H9 (cell line): ENCODE measurements around the gene CFAP43. TPM values are rescaled to one million over a fixed set of nuclear protein-coding genes. Genes with fewer than 3 reads are reported as not detected.

Experiments
- DNase-seq: peaks from one replicate; pipeline ENCODE4 v3.0.0-alpha.2; 2017
- H2AFZ ChIP-seq: one replicate; pipeline ENCODE4 v1.6.1; 2013; ENCODE audit warnings: mild to moderate bottlenecking, low read length, control low read depth, moderate library complexity
- H2AK5ac ChIP-seq: 2 replicates; pipeline ENCODE4 v1.6.1; 2013; ENCODE audit warnings: low read length, control low read depth, mixed read lengths; ENCODE audit not compliant: insufficient read length
- H2BK120ac ChIP-seq: one replicate; pipeline ENCODE4 v1.6.1; 2013; ENCODE audit warnings: low read depth, mild to moderate bottlenecking, low read length, control low read depth, inconsistent platforms; ENCODE audit not compliant: poor library complexity, severe bottlenecking
- H2BK12ac ChIP-seq: 2 replicates; pipeline ENCODE4 v1.6.1; 2013; ENCODE audit warnings: low read length, control low read depth, mixed read lengths, low read depth; ENCODE audit not compliant: insufficient read length
- H2BK15ac ChIP-seq: 2 replicates; pipeline ENCODE4 v1.6.1; 2013; ENCODE audit warnings: low read depth, low read length, control low read depth
- H2BK20ac ChIP-seq: one replicate; pipeline ENCODE4 v1.6.1; 2013; ENCODE audit warnings: low read depth, mild to moderate bottlenecking, low read length, control low read depth, inconsistent platforms; ENCODE audit not compliant: poor library complexity, severe bottlenecking
- H2BK5ac ChIP-seq: 2 replicates; pipeline ENCODE4 v1.6.1; 2013; ENCODE audit warnings: low read length, control low read depth, mixed read lengths; ENCODE audit not compliant: insufficient read length
- H3K14ac ChIP-seq: 2 replicates; pipeline ENCODE4 v1.6.1; 2013; ENCODE audit warnings: low read length, control low read depth; ENCODE audit not compliant: insufficient read depth
- H3K18ac ChIP-seq: 2 replicates; pipeline ENCODE4 v1.6.1; 2013; ENCODE audit warnings: low read depth, mild to moderate bottlenecking, mixed read lengths, low read length, control low read depth; ENCODE audit not compliant: insufficient read length
- H3K23ac ChIP-seq: 2 replicates; pipeline ENCODE4 v1.6.1; 2013; ENCODE audit warnings: low read length, control low read depth, mixed read lengths, low read depth; ENCODE audit not compliant: insufficient read length
- H3K23me2 ChIP-seq: 2 replicates; pipeline ENCODE4 v1.6.1; 2013; ENCODE audit warnings: low read depth, mild to moderate bottlenecking, mixed read lengths, low read length, control low read depth; ENCODE audit not compliant: insufficient read length, poor library complexity, severe bottlenecking
- H3K27ac ChIP-seq: 2 replicates; pipeline ENCODE4 v1.5.1; 2013; ENCODE audit warnings: low read length, control low read depth, mixed read lengths, low read depth; ENCODE audit not compliant: insufficient read length
- H3K27me3 ChIP-seq: 2 replicates; pipeline ENCODE4 v1.6.1; 2013; ENCODE audit warnings: low read length, control low read depth, inconsistent platforms; ENCODE audit not compliant: insufficient read depth
- H3K4ac ChIP-seq: 2 replicates; pipeline ENCODE4 v1.6.1; 2013; ENCODE audit warnings: low read depth, mild to moderate bottlenecking, control low read depth, inconsistent platforms, low read length, moderate library complexity
- H3K4me1 ChIP-seq: 2 replicates; pipeline ENCODE4 v1.6.1; 2013; ENCODE audit warnings: low read length, control low read depth, inconsistent platforms; ENCODE audit not compliant: insufficient read depth
- H3K4me2 ChIP-seq: 2 replicates; pipeline ENCODE4 v1.6.1; 2013; ENCODE audit warnings: low read length, control low read depth, mixed read lengths; ENCODE audit not compliant: insufficient read length, insufficient read depth
- H3K56ac ChIP-seq: 2 replicates; pipeline ENCODE4 v1.6.1; 2013; ENCODE audit warnings: low read depth, mild to moderate bottlenecking, mixed read lengths, low read length, control low read depth; ENCODE audit not compliant: insufficient read length
- H3K79me1 ChIP-seq: 2 replicates; pipeline ENCODE4 v1.6.1; 2013; ENCODE audit warnings: low read depth, mild to moderate bottlenecking, moderate library complexity, low read length, control low read depth, inconsistent platforms; ENCODE audit not compliant: insufficient read depth, poor library complexity, severe bottlenecking
- H3K79me2 ChIP-seq: 2 replicates; pipeline ENCODE4 v1.6.1; 2013; ENCODE audit warnings: low read length, control low read depth, inconsistent platforms; ENCODE audit not compliant: insufficient read depth
- H3K9ac ChIP-seq: 2 replicates; pipeline ENCODE4 v1.6.1; 2013; ENCODE audit warnings: low read length, control low read depth, mixed read lengths; ENCODE audit not compliant: insufficient read length; ENCODE audit errors: extremely low read depth
- H3K9me3 ChIP-seq: one replicate; pipeline ENCODE4 v1.6.1; 2013; ENCODE audit warnings: low read depth, low read length, inconsistent platforms; ENCODE audit not compliant: control insufficient read depth
- H3T11ph ChIP-seq: one replicate; pipeline ENCODE4 v1.6.1; 2013; ENCODE audit warnings: mild to moderate bottlenecking, low read length, control low read depth, inconsistent platforms
- H4K20me1 ChIP-seq: one replicate; pipeline ENCODE4 v1.6.1; 2013; ENCODE audit not compliant: control insufficient read depth, insufficient read length, insufficient read depth
- H4K5ac ChIP-seq: 2 replicates; pipeline ENCODE4 v1.6.1; 2013; ENCODE audit warnings: low read depth, mild to moderate bottlenecking, mixed read lengths, low read length, control low read depth; ENCODE audit not compliant: insufficient read length
- H4K8ac ChIP-seq: replicated peaks from 2 replicates; pipeline ENCODE4 v1.6.1; 2013; ENCODE audit warnings: low read length, control low read depth, mixed read lengths, low read depth; ENCODE audit not compliant: insufficient read length
- H4K91ac ChIP-seq: 2 replicates; pipeline ENCODE4 v1.6.1; 2013; ENCODE audit warnings: low read depth, mild to moderate bottlenecking, moderate library complexity, mixed read lengths, low read length, control low read depth; ENCODE audit not compliant: insufficient read length
- H3K27ac Mint-ChIP-seq, 3 experiments: 2 replicates in 2 of 3; 3 replicates in 1 of 3; pipeline ENCODE4 v1.8.0; 2020 to 2021; ENCODE audit warnings: mixed read lengths in 3 of 3, mild to moderate bottlenecking in 1 of 3, moderate library complexity in 1 of 3
- H3K27me3 Mint-ChIP-seq: 2 replicates; pipeline ENCODE4 v1.8.0; 2021; ENCODE audit warnings: low read depth, mild to moderate bottlenecking, moderate library complexity, mixed read lengths
- H3K36me3 Mint-ChIP-seq, 3 experiments: 2 replicates in 2 of 3; 3 replicates in 1 of 3; pipeline ENCODE4 v1.8.0; 2020 to 2021; ENCODE audit warnings: low read depth in 3 of 3, mixed read lengths in 3 of 3; ENCODE audit not compliant: insufficient read depth in 1 of 3
- H3K4me1 Mint-ChIP-seq, 2 experiments: 2 replicates each; pipeline ENCODE4 v1.8.0; 2020; ENCODE audit warnings: mixed read lengths in 2 of 2
- H3K4me3 Mint-ChIP-seq, 2 experiments: 2 replicates in 1 of 2; 3 replicates in 1 of 2; pipeline ENCODE4 v1.8.0; 2020 to 2021; ENCODE audit warnings: mild to moderate bottlenecking in 2 of 2, mixed read lengths in 2 of 2, moderate library complexity in 1 of 2
- H3K9me3 Mint-ChIP-seq, 2 experiments: 2 replicates in 1 of 2; 3 replicates in 1 of 2; pipeline ENCODE4 v1.8.0; 2020; ENCODE audit warnings: mild to moderate bottlenecking in 2 of 2, mixed read lengths in 2 of 2, moderate library complexity in 1 of 2
- CTCF ChIP-seq: fragments of 200-600 bp; sonication (generic); conservative IDR thresholded peaks from 3 replicates; pipeline ENCODE4 v1.8.0; 2021; ENCODE audit warnings: antibody characterized with exemption, mild to moderate bottlenecking
- total RNA-seq: library from RNA; stranded (reverse); gene quantifications from 2 replicates; pipeline ENCODE4 v1.2.1, GENCODE V29; 2021

The CFAP43 gene
- total RNA-seq, 1 experiment from 2014 or later: 0.26 TPM

- Histone ChIP-seq H3K9me3 (no peaks in the 10 kb centered on the region), H3K79me1 (no peaks in the 10 kb centered on the region), H2BK120ac (no peak overlapping the region), H2AFZ (no peak overlapping the region), H3K23ac (no peak overlapping the region), H4K91ac (no peak overlapping the region), H2BK12ac (no peak overlapping the region), H3K4me2 (no peak overlapping the region), H4K8ac (no peak overlapping the region), H2BK20ac (no peak overlapping the region), H4K20me1 (no peaks in the 10 kb centered on the region), H3K56ac (no peak overlapping the region), H2BK5ac (no peak overlapping the region), H3K79me2 (no peaks in the 10 kb centered on the region), H3T11ph (no peak overlapping the region), H2AK5ac (no peak overlapping the region), H3K23me2 (no peaks in the 10 kb centered on the region), H3K14ac (no peak overlapping the region), H3K4me1 (no peaks in the 10 kb centered on the region), H3K27me3 (no peaks in the 10 kb centered on the region), H2BK15ac (no peak overlapping the region), H4K5ac (no peak overlapping the region), H3K4ac (no peak overlapping the region), H3K18ac (no peak overlapping the region), H3K27ac (no peak overlapping the region), H3K9ac (no peak overlapping the region)
- no peak for TF ChIP-seq CTCF
- Mint-ChIP-seq H3K27me3 (peaks cover 3% of the 10 kb centered on the region; the same call in 1 of the 2 replicates), H3K27ac (no peak overlapping the region), H3K9me3 (peaks cover 11% of the 10 kb centered on the region in 2 experiments), H3K4me3 (no peak overlapping the region), H3K36me3 (peaks cover 0 to 12% (median 6%) of the 10 kb centered on the region in 3 experiments; a peak in 4 of 7 replicates), H3K4me1 (peaks cover 6 to 9% of the 10 kb centered on the region in 2 experiments; a peak in 3 of 4 replicates)
- no peak for DNase-seq
These were observed 132.2 kb downstream of the CFAP43 start for GRCh38 chr10:104099941-104100340.
